GM10847 (cell line): Measurements from ENCODE around the gene MTG1.

Experiments
- POLR2A ChIP-seq: IDR thresholded peaks from 2 replicates; pipeline ENCODE4 v1.6.1; 2011; ENCODE audit not compliant: insufficient read length; ENCODE audit errors: extremely low read depth

The MTG1 gene

GRCh38 chr10:133356549-133357284 lies 37.2 kb upstream of the MTG1 start:
- TF ChIP-seq POLR2A: no peak

- peak; percentile 69 for TF ChIP-seq POLR2A
These were observed 36.4 kb upstream of the MTG1 start, which contains the start of gene FUOM for GRCh38 chr10:133357285-133358161. Gene FUOM (minus strand): TSS chr10:133358019. CDS start chr10:133358007, 12 bp downstream.

GRCh38 chr10:133358162-133358924 lies 35.6 kb upstream of the MTG1 start:
- TF ChIP-seq POLR2A: no peak

GRCh38 chr10:133358925-133359310 lies 35.0 kb upstream of the MTG1 start:
- no peak for TF ChIP-seq POLR2A

GRCh38 chr10:133359554-133359971 lies 34.4 kb upstream of the MTG1 start:
- no peak for TF ChIP-seq POLR2A

- no peak for TF ChIP-seq POLR2A
These were observed 33.9 kb upstream of the MTG1 start for GRCh38 chr10:133359972-133360610.

GRCh38 chr10:133361227-133361626 lies 32.7 kb upstream of the MTG1 start:
- TF ChIP-seq POLR2A: no peak

- TF ChIP-seq POLR2A: no peak
These were observed 32.0 kb upstream of the MTG1 start for GRCh38 chr10:133361773-133362441.

GRCh38 chr10:133362846-133363245 lies 31.1 kb upstream of the MTG1 start:
- no peak for TF ChIP-seq POLR2A

GRCh38 chr10:133364645-133365431 lies 29.1 kb upstream of the MTG1 start:
- TF ChIP-seq POLR2A: no peak

GRCh38 chr10:133365461-133366129 lies 28.4 kb upstream of the MTG1 start:
- TF ChIP-seq POLR2A: no peak

GRCh38 chr10:133366130-133366478 lies 27.9 kb upstream of the MTG1 start:
- TF ChIP-seq POLR2A: no peak

- TF ChIP-seq POLR2A: no peak
These were observed 27.2 kb upstream of the MTG1 start for GRCh38 chr10:133366751-133367150.

- no peak for TF ChIP-seq POLR2A
These were observed 25.8 kb upstream of the MTG1 start for GRCh38 chr10:133368153-133368552.
